H1 (cell line): ENCODE results near the gene ANXA4. TPM values are rescaled to one million over a fixed set of nuclear protein-coding genes. Genes with fewer than 3 reads are reported as not detected.

Experiments used
- ASH2L ChIP-seq: fragments of 200-600, 300-600 bp; sonication (generic); IDR thresholded peaks from one replicate; pipeline ENCODE4 v1.7.1; 2017; ENCODE audit warnings: low read length
- E2F6 ChIP-seq: IDR thresholded peaks from 2 replicates; pipeline ENCODE4 v1.6.1; 2012; ENCODE audit warnings: inconsistent platforms
- GTF2F1 ChIP-seq: IDR thresholded peaks from 2 replicates; pipeline ENCODE4 v1.6.1; 2012; ENCODE audit warnings: low read depth, low read length, improper control_type of control experiment, borderline replicate concordance
- JUN ChIP-seq: IDR thresholded peaks from 2 replicates; pipeline ENCODE4 v1.6.1; 2011; ENCODE audit warnings: low read depth, mild to moderate bottlenecking, improper control_type of control experiment, low read length
- MAFK ChIP-seq: IDR thresholded peaks from 2 replicates; pipeline ENCODE4 v1.6.1; 2012; ENCODE audit warnings: low read depth, mild to moderate bottlenecking, improper control_type of control experiment, low read length
- polyA plus RNA-seq, 7 experiments: library from polyadenylated mRNA; depleted of rRNA in 3 of 7; stranded (reverse) in 5 of 7; unstranded in 2 of 7; fragments of >200 nt in 5 of 7; fragments of 200-250 nt in 2 of 7; gene quantifications; 1 replicate in 5 of 7; 2 replicates in 1 of 7; 4 replicates in 1 of 7; pipeline versions ENCODE4 v1.2.1 to v1.2.3, GENCODE V29; 2011 to 2013; ENCODE audit warnings: missing spikeins in 2 of 7, mixed read lengths in 2 of 7
- total RNA-seq: library from RNA; stranded (reverse); fragmentation: NEBNext Ultra II Directional; extraction: Animal tissue kit (Norgen Biotek cat#: 25700); gene quantifications from 2 replicates; pipeline ENCODE4 v1.2.1, GENCODE V29; 2021

The ANXA4 gene
- total and polyA plus RNA-seq, 2 of the 8 experiments (the other 6 are each of a cell fraction or from before 2014, with no cell fraction given) = 9.4 to 17.6 TPM

GRCh38 chr2:69779258-69780001 lies 37.5 kb downstream of the ANXA4 start (continued):
- TF ChIP-seq MAFK (no peak), E2F6 (no peak), JUN (no peak), ASH2L (no peak), GTF2F1 (no peak)
- TF ChIP-seq, all 59 proteins: peak for 0
